GM18873 (cell line): ENCODE results near the gene PIBF1.
"Not testable (repeated sequence)": the region's sequence is repeated elsewhere in the genome, so short reads cannot be mapped to it uniquely, and the experiment has no call there.

Experiments
- ATAC-seq: cut with Tn5 transposase; IDR thresholded peaks from one replicate; pipeline ENCODE4 v1.9.1; 2021; ENCODE audit warnings: mild to moderate bottlenecking, moderate library complexity, moderate number of reproducible peaks; ENCODE audit not compliant: unreplicated experiment, low FRiP score

The PIBF1 gene

GRCh38 chr13:72820156-72820897 lies 38.4 kb downstream of the PIBF1 start:
- ATAC-seq = no peak

DNA sequence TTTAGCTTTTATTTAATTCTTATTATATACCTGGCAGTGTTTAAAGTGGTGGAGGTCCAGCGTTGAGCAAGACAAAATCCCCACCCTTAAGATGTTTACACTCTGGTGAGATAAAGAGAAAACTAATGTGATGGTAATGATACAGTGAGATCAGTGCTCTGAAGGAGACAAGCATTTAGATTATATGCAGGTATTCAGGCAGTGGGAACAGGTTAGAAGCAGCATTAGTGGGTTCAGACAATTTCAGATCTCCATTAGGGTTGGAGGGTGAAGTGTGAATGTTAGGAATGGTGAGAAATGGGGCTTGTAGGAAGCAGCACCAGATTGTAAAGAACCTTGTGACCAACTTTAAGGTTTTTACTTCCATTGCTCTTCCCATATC lies 39.0 kb downstream of the PIBF1 start:
- no peak for ATAC-seq

- ATAC-seq = no peak
These were observed 41.1 kb downstream of the PIBF1 start for GRCh38 chr13:72823081-72823480.

GRCh38 chr13:72823724-72824123 lies 41.8 kb downstream of the PIBF1 start:
- ATAC-seq = no peak

- no peak for ATAC-seq
These were observed 52.7 kb downstream of the PIBF1 start for GRCh38 chr13:72834601-72835000.

DNA sequence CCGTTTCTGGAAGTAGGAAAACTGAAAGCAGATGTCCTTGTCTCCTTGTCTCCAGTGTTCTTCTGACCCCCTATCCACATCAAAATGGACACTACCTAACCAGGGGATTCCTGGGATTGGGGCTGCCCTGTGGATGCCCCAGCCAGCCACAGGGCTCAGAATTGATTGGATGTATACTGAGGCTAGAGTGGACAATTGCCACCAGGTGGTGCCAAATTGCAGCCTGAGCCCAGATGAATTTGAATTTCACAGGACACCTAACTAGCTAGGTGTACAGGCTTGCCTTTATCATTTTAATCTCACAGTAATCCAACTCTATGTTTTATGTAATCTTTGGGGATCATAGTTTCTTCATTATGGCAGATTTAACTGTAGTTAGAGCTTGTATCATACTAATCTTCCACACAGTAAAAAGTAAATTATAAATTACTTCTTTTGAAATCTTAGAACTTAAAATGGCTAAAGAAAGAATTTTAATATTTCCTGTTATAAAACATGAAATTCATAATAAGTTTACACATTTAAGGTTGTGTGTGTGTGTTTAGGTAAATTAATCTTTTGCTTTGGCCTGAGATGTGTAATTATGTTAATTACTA lies 58.0 kb downstream of the PIBF1 start:
- ATAC-seq = peak; percentile 94

- no peak for ATAC-seq
These were observed 61.1 kb downstream of the PIBF1 start for GRCh38 chr13:72842991-72843390.

DNA sequence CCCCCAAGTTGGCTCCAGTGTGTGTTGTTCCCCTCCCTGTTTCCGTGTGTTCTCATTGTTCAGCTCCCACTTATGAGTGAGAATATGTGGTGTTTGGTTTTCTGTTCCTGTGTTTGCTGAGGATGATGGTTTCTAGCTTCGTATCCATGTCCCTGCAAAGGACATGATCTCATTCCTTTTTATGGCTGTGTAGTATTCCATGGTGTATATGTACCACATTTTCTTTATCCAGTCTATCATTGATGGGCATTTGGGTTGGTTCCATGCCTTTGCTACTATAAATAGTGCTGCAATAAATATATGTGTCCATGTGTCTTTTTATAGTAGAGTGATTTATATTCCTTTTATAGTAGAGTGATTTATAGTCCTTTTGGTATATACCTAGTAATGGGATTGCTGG lies 63.2 kb downstream of the PIBF1 start:
- not testable (repeated sequence) for ATAC-seq

DNA sequence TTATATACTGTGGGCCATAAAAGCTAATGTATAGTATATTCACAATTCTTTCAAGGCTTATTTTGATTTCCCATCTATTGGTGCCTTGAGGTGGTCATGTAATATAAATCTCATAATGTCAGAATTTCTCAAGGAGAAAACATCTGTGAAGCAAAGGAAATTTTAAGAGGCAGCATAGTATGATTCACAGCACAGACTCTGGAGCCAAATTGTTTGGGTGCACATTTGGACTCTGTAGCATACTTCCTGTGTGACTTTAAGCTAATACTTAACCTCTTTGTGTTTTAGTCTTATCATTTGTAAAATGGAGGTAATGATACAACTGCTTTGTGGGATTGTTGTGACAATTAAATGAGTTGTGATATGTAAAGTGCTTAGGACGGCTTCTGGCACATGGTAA lies 67.6 kb downstream of the PIBF1 start:
- no peak for ATAC-seq

- no peak for ATAC-seq
These were observed 69.2 kb downstream of the PIBF1 start for GRCh38 chr13:72850959-72851677.

- no peak for ATAC-seq
These were observed 69.7 kb downstream of the PIBF1 start for GRCh38 chr13:72851678-72852014.

DNA sequence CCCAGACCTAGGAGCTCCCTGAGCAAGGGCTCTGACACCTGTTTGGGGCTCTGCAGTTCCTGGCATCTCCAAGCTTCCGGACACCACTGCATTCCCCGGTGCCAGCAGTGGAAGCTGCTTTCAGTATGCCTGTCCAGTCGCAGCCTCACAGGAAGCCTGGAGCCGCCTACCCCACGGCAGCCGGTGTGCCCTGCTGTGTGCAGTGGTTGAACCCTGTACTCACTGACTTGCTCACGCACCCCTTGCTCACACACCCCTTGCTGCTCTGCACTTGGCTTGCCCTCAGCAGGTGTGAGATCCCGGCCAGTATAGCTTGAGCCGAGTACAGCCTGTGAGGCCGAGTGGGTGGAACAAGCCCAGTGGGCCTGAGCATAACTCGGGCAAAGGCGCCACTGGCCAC lies 70.3 kb downstream of the PIBF1 start:
- no peak for ATAC-seq

DNA sequence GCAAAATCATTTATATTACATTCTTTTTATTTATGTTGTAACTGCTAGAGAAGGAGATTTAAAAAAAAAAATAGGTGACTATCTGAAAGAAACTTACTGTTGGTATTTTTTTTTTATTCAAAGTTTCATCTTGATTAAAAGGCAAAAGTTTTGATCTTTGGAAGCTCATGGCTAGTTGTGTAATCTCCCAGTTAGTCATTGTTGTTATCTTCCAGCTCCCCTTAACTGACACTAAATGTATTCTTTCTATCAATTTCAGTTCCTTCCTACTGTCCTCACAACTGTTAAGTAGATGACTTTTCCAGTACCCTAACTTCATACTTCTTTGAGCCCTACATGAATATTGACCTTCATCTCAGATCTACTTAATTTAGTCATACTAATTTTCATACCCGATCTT lies 71.1 kb downstream of the PIBF1 start:
- no peak for ATAC-seq

DNA sequence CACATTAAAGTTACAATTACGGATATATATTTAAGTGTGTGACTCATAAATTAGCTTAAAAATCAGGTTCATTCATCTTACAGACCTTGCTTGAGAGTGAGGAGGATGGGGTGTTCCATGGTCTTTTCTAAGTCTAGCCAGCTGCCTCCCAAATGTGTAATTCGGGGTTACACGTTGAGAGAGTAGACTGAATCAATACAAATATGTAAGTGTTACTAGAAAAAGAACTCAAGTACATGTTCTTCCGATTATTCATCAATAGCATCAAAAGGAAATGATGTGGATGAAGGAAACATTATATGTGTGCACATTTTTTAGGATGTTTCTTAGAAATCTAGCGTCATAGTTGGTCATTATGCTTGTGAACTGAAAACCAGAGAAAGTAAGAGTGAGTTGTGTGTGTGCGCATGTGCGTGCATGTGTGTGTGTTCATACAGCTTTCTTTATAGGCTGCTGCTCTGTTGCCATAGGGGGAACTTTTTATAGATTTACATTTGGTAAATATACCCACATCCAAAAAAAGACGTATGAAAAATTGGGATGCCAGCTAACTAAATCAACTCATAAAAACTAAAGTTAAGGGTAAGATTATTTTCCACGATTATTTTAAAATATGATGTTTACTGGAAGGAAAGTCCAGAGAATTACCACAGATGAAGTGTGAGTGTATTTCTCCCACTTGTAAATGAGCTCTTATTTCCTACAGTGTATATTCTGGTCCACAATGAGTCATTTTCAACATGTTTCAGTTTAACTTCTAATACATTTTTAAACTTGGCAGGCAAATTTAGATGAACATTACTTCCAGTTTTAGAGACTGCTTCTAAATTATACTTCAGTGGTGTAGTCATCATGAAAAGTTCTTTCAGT lies 82.4 kb downstream of the PIBF1 start:
- peak; percentile 89 for ATAC-seq

- ATAC-seq = no peak
These were observed 86.3 kb downstream of the PIBF1 start for GRCh38 chr13:72868229-72868628.

- ATAC-seq = no peak
These were observed 93.3 kb downstream of the PIBF1 start for GRCh38 chr13:72875233-72875632.

GRCh38 chr13:72884101-72884500 lies 102.2 kb downstream of the PIBF1 start:
- no peak for ATAC-seq

- no peak for ATAC-seq
These were observed 104.5 kb downstream of the PIBF1 start for GRCh38 chr13:72886272-72887067.

DNA sequence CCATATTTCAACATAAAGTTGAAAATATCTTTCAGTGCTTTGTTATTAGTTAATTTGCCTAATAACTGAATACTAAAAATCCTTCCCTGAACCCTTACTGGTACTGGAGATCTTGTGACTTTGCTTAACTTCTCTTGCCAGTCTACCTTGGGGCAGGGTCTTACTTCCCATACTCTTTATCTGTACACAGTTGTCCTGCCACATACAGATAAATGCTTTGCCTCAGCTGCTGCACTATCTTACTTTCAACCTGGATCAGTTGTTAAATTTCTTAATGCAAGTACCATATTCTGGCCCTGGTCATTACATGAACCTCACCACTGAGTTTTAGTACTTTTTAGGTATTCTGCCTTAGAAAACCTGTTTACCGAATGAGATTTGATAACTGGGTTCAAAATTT lies 107.6 kb downstream of the PIBF1 start:
- no peak for ATAC-seq

GRCh38 chr13:72890546-72890945 lies 108.6 kb downstream of the PIBF1 start:
- ATAC-seq = no peak
